PC-3 (cell line): ENCODE measurements around the gene SPATA20. TPM values are rescaled to one million over a fixed set of nuclear protein-coding genes. Genes with fewer than 3 reads are reported as not detected.

Experiments
- ATAC-seq: fragments of 200-7000 bp; cut with Tn5 transposase; 2 replicates; pipeline ENCODE4 v1.9.1; 2020; ENCODE audit warnings: mild to moderate bottlenecking, moderate library complexity
- BruUV-seq: library from RNA; stranded (reverse); fragments of 400-500 nt; replicated peaks from 2 replicates; lab custom pipeline; 2021; lab: Mats Ljungman, UMichigan
- CTCF ChIA-PET: fragments of 300-600 bp; sonication (Branson Sonifier 250); formaldehyde crosslinking; loops from one replicate; lab custom pipeline; 2022; ENCODE audit warnings: antibody characterized with exemption; lab: Charles Lee
- POLR2A ChIA-PET: fragments of 300-600 bp; sonication (Branson Sonifier 250); formaldehyde crosslinking; loops from one replicate; lab custom pipeline; 2022; ENCODE audit warnings: antibody characterized with exemption; ENCODE audit not compliant: unreplicated experiment; lab: Charles Lee
- DNase-seq: peaks from one replicate; pipeline ENCODE4 v3.0.0-alpha.2; 2015
- H2AFZ ChIP-seq: fragments of 300-600 bp; sonication (generic); 2 replicates; pipeline ENCODE4 v1.6.0; 2016; ENCODE audit warnings: antibody characterized with exemption, low read length
- H3F3A ChIP-seq: fragments of 300-600 bp; sonication (generic); one replicate; pipeline ENCODE4 v1.6.0; 2017; ENCODE audit warnings: antibody characterized with exemption, low read length, control low read depth, mild to moderate bottlenecking; ENCODE audit not compliant: unreplicated experiment
- H3K27ac ChIP-seq: fragments of 300-600 bp; sonication (generic); 2 replicates; pipeline ENCODE4 v1.5.1; 2016; ENCODE audit warnings: mild to moderate bottlenecking, low read length
- H3K27me3 ChIP-seq: fragments of 300-600 bp; sonication (generic); 2 replicates; pipeline ENCODE4 v1.6.1; 2016; ENCODE audit warnings: low read length, mixed read lengths
- H3K36me3 ChIP-seq: fragments of 300-600 bp; sonication (generic); 2 replicates; pipeline ENCODE4 v1.6.1; 2016; ENCODE audit warnings: low read depth, mixed run types, low read length, mixed read lengths
- H3K4me1 ChIP-seq: fragments of 300-600 bp; sonication (generic); 2 replicates; pipeline ENCODE4 v1.5.1; 2016; ENCODE audit warnings: low read length; ENCODE audit not compliant: insufficient read depth
- H3K4me2 ChIP-seq: fragments of 300-600 bp; sonication (generic); 2 replicates; pipeline ENCODE4 v1.6.0; 2016; ENCODE audit warnings: low read length
- H3K4me3 ChIP-seq: fragments of 300-600 bp; sonication (generic); 2 replicates; pipeline ENCODE4 v1.5.1; 2016; ENCODE audit warnings: mild to moderate bottlenecking, low read length, mixed read lengths
- H3K79me2 ChIP-seq: fragments of 300-600 bp; sonication (generic); 2 replicates; pipeline ENCODE4 v1.6.1; 2017; ENCODE audit warnings: low read length, mixed read lengths
- H3K9ac ChIP-seq: fragments of 300-600 bp; sonication (generic); 2 replicates; pipeline ENCODE4 v1.6.0; 2016; ENCODE audit warnings: mild to moderate bottlenecking, low read length
- H3K9me2 ChIP-seq: fragments of 300-600 bp; sonication (generic); replicated peaks from 2 replicates; pipeline ENCODE4 v1.6.1; 2016; ENCODE audit warnings: mixed run types, low read length, mixed read lengths
- H3K9me3 ChIP-seq: fragments of 300-600 bp; sonication (generic); 2 replicates; pipeline ENCODE4 v1.6.1; 2016; ENCODE audit warnings: low read length, mixed read lengths
- H4K20me1 ChIP-seq: fragments of 300-600 bp; sonication (generic); 2 replicates; pipeline ENCODE4 v1.6.1; 2016; ENCODE audit warnings: low read length, mixed read lengths
- CTCF ChIP-seq: fragments of 300-600 bp; sonication (generic); conservative IDR thresholded peaks from 2 replicates; pipeline ENCODE4 v1.5.1; 2017; ENCODE audit warnings: antibody characterized with exemption, low read depth, mild to moderate bottlenecking, low read length
- EZH2 ChIP-seq: fragments of 300-600 bp; sonication (generic); IDR thresholded peaks from one replicate; pipeline ENCODE4 v1.6.1; 2017; ENCODE audit warnings: antibody characterized with exemption, mild to moderate bottlenecking, low read length; ENCODE audit not compliant: unreplicated experiment
- EZH2phosphoT487 ChIP-seq: fragments of 300-600 bp; sonication (generic); IDR thresholded peaks from 2 replicates; pipeline ENCODE4 v1.6.1; 2018; ENCODE audit warnings: mild to moderate bottlenecking, antibody characterized with exemption, low read length, borderline replicate concordance
- intact Hi-C: fragments of 100-400 bp; cut with micrococcal nuclease; formaldehyde crosslinking; loops from 2 replicates; pipeline ENCODE4 v1.9.0; 2023
- total RNA-seq: library from RNA; depleted of rRNA; stranded (reverse); fragments of >200 nt; gene quantifications from 2 replicates; pipeline ENCODE4 v1.2.3, GENCODE V29; 2014

Gene SPATA20
- total RNA-seq, 1 experiment from 2014 or later, result 115 TPM

GRCh38 chr17:50565402-50566350 lies 18.7 kb downstream of the SPATA20 start:
- no TSS peak for BruUV-seq
- Histone ChIP-seq H3K4me1 (peaks cover 5% of the 10 kb centered on the region; the same call in 1 of the 2 replicates), H3K4me3 (no peak overlapping the region), H3K4me2 (no peak overlapping the region), H3K79me2 (no peaks in the 10 kb centered on the region), H3K27ac (no peak overlapping the region), H3F3A (no peaks in the 10 kb centered on the region), H2AFZ (no peak overlapping the region), H3K9ac (no peak overlapping the region), H3K36me3 (no peaks in the 10 kb centered on the region), H3K9me3 (no peaks in the 10 kb centered on the region), H3K27me3 (peaks cover 34% of the 10 kb centered on the region), H3K9me2 (no peaks in the 10 kb centered on the region), H4K20me1 (no peaks in the 10 kb centered on the region)
- ChIA-PET CTCF (no interaction called here), POLR2A (no interaction called here)
- intact Hi-C loops, result no loop called here
- TF ChIP-seq CTCF (no peak), EZH2phosphoT487 (no peak), EZH2 (no peak)
- DNase-seq, result no peak
- no peak for ATAC-seq

DNA sequence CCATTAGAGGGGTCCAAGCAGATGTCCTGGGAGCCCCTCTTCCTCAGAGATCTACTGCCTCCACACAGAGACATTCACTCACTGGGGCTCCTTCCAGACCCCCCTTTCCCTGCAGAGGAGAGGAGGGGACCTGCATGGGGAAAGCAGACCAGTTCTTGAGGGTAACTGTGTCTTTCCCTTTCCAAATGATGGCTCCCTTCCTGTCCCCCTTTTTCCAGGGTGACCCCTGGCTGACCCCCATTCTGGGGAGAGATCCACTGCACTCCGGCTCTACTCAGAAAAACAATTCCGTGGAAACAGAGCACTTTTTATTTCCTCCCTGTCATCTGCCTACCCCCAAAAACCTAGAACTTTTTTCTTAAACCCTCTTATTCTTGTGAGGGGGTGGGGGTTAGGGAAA lies 19.9 kb downstream of the SPATA20 start:
- intact Hi-C loops, result no loop called here
- Histone ChIP-seq H3K9me2 (no peaks in the 10 kb centered on the region), H3K36me3 (no peaks in the 10 kb centered on the region), H3K27ac (no peak overlapping the region), H3K4me1 (no peaks in the 10 kb centered on the region), H3K4me2 (no peak overlapping the region), H3K4me3 (no peak overlapping the region), H3K9ac (no peak overlapping the region), H2AFZ (no peak overlapping the region), H4K20me1 (no peaks in the 10 kb centered on the region), H3K79me2 (no peaks in the 10 kb centered on the region), H3K27me3 (peaks cover 25% of the 10 kb centered on the region), H3F3A (no peaks in the 10 kb centered on the region), H3K9me3 (no peaks in the 10 kb centered on the region)
- no TSS peak for BruUV-seq
- DNase-seq (no peak), ATAC-seq (no peak)
- TF ChIP-seq CTCF (no peak), EZH2 (no peak), EZH2phosphoT487 (no peak)
- CTCF ChIA-PET, result no interaction called here
- POLR2A ChIA-PET, result no interaction called here

GRCh38 chr17:50568659-50569058 lies 21.7 kb downstream of the SPATA20 start:
- DNase-seq (no peak), ATAC-seq (no peak)
- H3K27me3 ChIP-seq, result peaks cover 9% of the 10 kb centered on the region
- H2AFZ ChIP-seq, result no peak overlapping the region
- H3F3A ChIP-seq, result no peaks in the 10 kb centered on the region
- no peak overlapping the region for H3K27ac ChIP-seq
- no peaks in the 10 kb centered on the region for H3K9me3 ChIP-seq
- H3K9me2 ChIP-seq, result no peaks in the 10 kb centered on the region
- H3K4me2 ChIP-seq, result no peak overlapping the region
- H3K9ac ChIP-seq, result no peak overlapping the region
- BruUV-seq, result no TSS peak
- POLR2A ChIA-PET, result interaction anchor here (0.6 kb wide), 1 partner anchor 67 kb away, joined by 3 read pairs; no protein-coding TSS in a partner anchor
- no peaks in the 10 kb centered on the region for H4K20me1 ChIP-seq
- CTCF ChIA-PET, result no interaction called here
- no peak overlapping the region for H3K4me3 ChIP-seq
- H3K36me3 ChIP-seq, result no peaks in the 10 kb centered on the region
- intact Hi-C loops, result no loop called here
- TF ChIP-seq EZH2phosphoT487, result no peak
- TF ChIP-seq EZH2, result no peak
- no peak for TF ChIP-seq CTCF
- H3K4me1 ChIP-seq, result no peaks in the 10 kb centered on the region
- H3K79me2 ChIP-seq, result no peaks in the 10 kb centered on the region
